GM19438 (cell line): Measurements from ENCODE around the gene RNASE8.

Experiments
- ATAC-seq: cut with Tn5 transposase; IDR thresholded peaks from one replicate; pipeline ENCODE4 v1.9.1; 2021; ENCODE audit warnings: low read depth; ENCODE audit not compliant: unreplicated experiment

The RNASE8 gene

GRCh38 chr14:21071225-21072030 lies 13.8 kb downstream of the RNASE8 start:
- ATAC-seq: peak; percentile 66

DNA sequence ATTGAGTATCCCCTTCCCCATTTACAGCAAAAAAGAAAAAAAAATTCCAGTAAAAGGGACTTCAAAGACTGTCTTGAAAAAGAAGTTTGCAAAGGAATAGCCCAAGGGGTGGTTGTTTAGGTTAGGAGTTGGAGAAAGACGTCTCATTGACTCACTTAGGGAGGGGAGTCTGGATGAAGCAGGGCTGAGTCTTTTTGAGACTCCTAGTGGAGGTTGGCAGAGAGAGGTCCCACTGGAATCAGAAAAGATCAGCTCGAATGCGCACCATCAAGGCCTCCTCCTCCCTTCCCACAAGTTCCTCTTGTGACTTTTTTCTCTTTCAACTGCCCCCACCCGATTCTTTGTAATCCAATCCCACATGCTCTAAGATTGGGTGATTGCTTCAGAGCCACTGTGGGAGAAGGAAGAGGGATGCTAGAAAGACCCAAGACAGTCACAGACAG lies 14.4 kb downstream of the RNASE8 start:
- no peak for ATAC-seq

DNA sequence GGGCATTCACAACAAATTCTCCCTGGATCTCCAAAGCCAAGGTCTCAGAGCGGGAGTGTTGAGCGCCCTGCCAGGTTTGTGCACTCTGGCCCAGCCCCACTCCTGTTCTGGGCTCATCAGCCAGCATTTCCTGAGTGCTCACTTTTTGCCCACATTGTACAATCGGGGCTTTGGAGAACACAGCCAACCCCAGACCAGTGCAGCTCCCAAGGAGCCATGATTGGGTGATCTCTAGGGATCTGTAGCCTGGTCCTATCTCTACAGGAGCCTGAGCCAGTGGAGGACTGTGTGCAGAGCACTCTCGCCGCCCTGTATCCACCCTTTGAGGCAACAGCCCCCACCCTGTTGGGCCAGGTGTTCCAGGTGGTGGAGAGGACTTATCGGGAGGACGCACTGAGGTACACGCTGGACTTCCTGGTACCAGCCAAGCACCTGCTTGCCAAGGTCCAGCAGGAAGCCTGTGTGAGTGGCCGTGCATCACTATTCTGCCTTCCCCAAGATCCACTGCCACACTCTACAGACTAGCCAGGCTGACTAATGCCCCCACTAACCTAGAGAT lies 15.2 kb downstream of the RNASE8 start:
- no peak for ATAC-seq

DNA sequence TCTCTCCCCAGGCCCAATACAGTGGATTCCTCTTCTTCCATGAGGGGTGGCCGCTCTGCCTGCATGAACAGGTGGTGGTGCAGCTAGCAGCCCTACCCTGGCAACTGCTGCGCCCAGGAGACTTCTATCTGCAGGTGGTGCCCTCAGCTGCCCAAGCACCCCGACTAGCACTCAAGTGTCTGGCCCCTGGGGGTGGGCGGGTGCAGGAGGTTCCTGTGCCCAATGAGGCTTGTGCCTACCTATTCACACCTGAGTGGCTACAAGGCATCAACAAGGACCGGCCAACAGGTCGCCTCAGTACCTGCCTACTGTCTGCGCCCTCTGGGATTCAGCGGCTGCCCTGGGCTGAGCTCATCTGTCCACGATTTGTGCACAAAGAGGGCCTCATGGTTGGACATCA lies 16.3 kb downstream of the RNASE8 start:
- no peak for ATAC-seq

- ATAC-seq: no peak
These were observed 17.0 kb downstream of the RNASE8 start for GRCh38 chr14:21074398-21075272.

DNA sequence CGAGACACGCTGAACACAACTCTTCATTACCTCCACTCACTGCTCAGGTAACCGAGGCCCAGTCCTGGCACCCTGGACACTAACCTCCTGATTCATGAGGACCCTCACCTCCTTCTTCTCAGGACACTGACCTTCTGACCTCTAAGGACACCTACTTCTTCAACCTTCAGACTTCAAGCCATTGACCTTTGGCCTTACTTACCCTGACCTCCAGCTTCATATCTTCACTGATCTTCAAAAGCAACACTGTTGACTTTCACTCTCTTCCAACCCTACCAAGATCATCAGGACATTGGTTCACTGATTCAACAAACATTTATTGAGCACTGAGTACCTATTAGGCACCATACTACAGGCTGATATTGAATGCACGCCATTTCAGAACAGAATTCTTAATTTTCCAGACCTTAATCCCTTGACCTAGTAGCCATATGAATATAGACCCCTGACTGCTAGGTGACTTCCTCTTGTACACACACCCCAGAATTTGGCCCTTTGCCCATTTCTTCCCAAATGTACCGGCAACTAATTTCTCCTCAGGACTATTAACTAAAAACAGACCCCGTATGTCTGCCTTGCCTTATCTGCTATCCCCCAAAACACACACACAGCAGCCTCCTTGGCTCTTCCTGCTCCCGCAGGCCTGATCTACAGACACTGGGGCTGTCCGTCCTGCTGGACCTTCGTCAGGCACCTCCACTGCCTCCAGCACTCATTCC lies 18.3 kb downstream of the RNASE8 start:
- no peak for ATAC-seq

DNA sequence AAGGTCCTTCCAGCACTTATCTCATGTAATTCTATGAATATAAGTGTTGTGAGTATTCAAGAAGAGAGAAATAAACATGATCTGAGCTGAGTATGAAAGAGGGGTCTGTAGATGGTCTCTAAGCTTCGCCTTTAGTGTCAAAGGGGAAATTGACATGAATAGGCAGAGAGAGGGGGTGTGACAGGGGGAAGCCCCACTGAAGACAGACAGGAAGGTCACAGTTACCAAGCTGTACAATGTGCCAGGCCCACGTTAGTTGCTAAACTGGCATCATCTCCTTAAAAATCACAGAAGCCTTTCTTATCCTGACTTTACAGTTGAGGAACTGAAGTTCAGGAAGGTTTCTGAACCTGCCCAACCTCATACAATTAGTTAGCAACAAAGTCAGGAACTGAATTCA lies 20.1 kb downstream of the RNASE8 start:
- no peak for ATAC-seq

- ATAC-seq: no peak
These were observed 20.7 kb downstream of the RNASE8 start for GRCh38 chr14:21078287-21078686.

DNA sequence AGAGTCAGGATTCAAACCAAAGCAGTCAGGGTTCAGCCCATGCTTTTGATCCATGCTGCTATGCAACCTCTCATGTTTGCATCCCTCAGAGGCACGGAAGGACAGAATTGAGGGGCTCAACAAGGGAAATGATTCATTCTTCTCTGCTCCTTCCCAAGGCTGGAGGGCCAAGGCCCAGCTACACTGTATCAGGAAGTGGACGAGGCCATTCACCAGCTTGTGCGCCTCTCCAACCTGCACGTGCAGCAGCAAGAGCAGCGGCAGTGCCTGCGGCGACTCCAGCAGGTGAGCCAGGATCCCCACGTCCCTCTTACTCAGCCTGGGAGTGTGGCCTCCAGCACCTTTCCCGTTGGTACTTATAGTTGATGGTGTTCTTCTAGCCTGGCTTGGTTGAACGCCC lies 21.1 kb downstream of the RNASE8 start:
- no peak for ATAC-seq

DNA sequence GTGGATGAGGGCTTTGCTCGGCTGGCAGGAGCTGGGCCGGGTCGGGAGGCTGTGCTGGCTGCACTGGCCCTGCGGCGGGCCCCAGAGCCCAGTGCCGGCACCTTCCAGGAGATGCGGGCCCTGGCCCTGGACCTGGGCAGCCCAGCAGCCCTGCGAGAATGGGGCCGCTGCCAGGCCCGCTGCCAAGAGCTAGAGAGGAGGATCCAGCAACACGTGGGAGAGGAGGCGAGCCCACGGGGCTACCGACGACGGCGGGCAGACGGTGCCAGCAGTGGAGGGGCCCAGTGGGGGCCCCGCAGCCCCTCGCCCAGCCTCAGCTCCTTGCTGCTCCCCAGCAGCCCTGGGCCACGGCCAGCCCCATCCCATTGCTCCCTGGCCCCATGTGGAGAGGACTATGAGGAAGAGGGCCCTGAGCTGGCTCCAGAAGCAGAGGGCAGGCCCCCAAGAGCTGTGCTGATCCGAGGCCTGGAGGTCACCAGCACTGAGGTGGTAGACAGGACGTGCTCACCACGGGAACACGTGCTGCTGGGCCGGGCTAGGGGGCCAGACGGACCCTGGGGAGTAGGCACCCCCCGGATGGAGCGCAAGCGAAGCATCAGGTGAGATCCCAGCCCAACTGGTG lies 24.0 kb downstream of the RNASE8 start:
- no peak for ATAC-seq

GRCh38 chr14:21083565-21084325 lies 26.1 kb downstream of the RNASE8 start:
- ATAC-seq: no peak

- ATAC-seq: no peak
These were observed 26.8 kb downstream of the RNASE8 start for GRCh38 chr14:21084396-21084795.

DNA sequence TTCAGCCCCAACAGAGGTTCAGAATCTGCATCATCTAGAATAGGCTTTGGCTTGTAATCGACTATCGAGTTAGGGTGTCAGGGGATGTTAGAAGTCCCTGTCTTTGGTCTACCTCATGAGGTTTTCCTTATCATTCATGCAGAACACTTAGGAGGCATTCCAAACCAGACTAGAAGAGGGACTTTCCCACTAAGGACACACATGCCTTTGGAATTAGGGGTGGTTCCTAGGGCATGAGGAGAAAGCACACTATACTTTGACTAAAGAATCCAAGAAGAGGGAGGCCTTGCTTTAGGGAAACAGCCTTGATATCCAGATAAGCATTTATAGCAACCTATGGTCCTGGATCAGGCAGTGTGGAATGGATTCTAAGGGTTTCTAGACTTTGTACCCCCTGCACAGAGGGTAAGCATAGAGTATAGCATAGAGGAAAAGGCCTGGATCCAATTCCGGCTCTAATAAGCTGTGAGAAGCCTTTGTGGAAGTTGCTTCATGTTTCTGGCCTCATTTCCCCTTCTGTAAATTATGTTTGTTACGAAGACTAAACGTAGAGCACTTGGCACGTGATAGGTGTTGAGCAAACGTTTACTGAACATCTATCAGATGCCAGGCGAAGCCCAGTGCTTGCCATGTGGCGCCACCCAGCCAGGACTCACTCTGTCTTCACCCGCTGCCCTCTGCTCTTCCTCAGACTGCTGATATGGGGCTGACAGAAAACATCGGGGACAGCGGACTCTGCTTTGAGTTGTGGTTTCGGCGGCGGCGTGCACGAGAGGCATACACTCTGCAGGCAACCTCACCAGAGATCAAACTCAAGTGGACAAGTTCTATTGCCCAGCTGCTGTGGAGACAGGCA lies 27.6 kb downstream of the RNASE8 start:
- no peak for ATAC-seq

DNA sequence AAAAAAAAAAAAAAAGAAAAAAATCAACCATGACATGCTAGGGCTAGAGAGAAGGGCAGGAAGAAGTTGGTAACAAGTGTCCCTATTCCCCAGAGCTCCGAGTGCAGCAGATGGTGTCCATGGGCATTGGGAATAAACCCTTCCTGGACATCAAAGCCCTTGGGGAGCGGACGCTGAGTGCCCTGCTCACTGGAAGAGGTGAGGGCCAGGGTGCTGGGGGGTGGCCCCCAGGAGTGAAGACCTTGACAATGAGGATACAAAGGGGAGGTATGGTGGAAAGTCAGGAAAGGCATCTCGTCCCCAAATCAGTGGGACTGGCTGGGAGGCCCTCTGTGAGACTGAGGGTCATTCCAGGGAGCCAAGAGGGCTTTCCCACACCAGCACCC lies 29.3 kb downstream of the RNASE8 start:
- no peak for ATAC-seq

GRCh38 chr14:21087294-21088091 lies 29.9 kb downstream of the RNASE8 start:
- ATAC-seq: no peak

DNA sequence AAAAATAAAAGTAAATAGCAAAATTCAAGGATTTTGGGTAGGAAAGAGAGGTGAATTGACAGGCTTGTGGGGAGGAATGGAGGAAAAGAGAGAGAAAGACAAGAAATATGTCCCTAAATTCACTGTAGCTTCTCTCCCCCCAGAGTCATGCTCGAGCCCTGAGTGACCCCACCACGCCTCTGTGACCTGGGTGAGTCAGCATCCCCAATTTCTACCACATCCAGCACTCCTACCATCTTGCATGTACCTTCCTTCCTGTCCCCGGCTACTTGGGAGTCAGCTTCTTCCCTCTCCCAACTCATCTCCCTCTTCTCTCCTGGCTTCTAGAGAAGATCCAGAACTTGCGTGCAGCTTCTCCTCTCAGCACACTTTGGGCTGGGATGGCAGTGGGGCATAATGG lies 31.1 kb downstream of the RNASE8 start:
- no peak for ATAC-seq

GRCh38 chr14:21089271-21089670 lies 31.6 kb downstream of the RNASE8 start:
- ATAC-seq: no peak

GRCh38 chr14:21089877-21090193 lies 32.2 kb downstream of the RNASE8 start:
- no peak for ATAC-seq
